GM12875 (cell line): ENCODE data around the gene DEUP1.
"Not testable (repeated sequence)": the region's sequence is repeated elsewhere in the genome, so short reads cannot be mapped to it uniquely, and the experiment has no call there.

ENCODE experiments used
- H3K4me3 ChIP-seq: one replicate; pipeline ENCODE4 v1.5.1; 2011; ENCODE audit warnings: low read depth, low read length, control low read depth
- TF ChIP-seq, protein P1 (sequence below): IDR thresholded peaks from 2 replicates; pipeline ENCODE4 v1.5.1; 2011; ENCODE audit warnings: low read depth, mild to moderate bottlenecking, control low read depth, inconsistent platforms, low read length, moderate library complexity, borderline replicate concordance; ENCODE audit not compliant: insufficient read depth

DEUP1 gene

DNA sequence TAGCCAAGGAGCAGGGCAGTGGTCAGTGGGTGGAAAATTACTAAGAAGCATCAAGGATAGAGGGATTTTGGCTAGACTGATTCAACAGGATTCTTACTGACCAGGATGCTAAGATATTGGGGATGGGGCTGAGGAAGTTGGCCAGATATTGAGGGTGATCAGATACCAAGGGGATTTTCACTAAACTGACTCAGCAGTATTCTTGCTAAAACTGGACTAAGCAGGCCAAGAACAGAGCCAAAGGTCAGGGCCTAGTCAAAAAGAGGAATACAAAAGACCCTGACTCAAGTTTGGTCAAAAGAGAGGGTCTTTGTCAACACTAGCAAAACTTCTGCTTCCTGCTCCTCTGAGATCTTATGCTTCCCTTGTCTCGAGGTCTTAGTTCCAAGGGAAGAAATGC lies 38.6 kb upstream of the DEUP1 start:
- H3K4me3 ChIP-seq: no peak overlapping the region

DNA sequence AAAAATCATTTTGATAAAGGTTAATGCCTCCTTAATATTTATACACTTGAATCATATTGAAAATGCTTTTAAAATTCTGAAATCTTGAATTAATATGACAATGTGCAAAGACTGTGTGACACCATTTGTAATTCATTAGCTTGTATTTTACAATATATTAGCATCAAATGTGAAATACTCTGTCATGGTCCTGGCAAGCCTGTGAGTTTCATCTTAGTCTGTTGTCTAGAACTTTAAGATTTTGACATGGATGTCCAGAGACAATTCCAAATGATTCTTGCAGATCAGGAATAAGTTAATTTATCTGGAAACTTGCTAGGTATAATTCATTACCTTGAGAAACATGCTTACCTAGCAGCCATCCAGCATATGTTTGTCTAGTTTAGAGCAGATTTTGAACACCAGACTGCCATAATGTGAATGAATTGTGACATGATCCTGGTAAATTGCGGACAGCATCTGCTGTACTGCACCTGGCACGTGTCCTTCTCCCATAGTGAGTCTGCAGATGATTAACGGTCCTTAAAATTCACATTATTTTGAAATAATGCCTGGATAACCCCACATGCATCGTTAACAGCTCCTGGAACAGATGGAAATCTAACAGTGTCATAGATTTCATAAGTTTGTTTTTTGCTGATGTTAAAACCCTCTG lies 34.5 kb upstream of the DEUP1 start:
- TF ChIP-seq, protein P1, sequence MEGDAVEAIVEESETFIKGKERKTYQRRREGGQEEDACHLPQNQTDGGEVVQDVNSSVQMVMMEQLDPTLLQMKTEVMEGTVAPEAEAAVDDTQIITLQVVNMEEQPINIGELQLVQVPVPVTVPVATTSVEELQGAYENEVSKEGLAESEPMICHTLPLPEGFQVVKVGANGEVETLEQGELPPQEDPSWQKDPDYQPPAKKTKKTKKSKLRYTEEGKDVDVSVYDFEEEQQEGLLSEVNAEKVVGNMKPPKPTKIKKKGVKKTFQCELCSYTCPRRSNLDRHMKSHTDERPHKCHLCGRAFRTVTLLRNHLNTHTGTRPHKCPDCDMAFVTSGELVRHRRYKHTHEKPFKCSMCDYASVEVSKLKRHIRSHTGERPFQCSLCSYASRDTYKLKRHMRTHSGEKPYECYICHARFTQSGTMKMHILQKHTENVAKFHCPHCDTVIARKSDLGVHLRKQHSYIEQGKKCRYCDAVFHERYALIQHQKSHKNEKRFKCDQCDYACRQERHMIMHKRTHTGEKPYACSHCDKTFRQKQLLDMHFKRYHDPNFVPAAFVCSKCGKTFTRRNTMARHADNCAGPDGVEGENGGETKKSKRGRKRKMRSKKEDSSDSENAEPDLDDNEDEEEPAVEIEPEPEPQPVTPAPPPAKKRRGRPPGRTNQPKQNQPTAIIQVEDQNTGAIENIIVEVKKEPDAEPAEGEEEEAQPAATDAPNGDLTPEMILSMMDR: no peak
- no peak overlapping the region for H3K4me3 ChIP-seq

More for the DNA sequence above, 38.6 kb upstream of the DEUP1 start:
- TF ChIP-seq, protein P1: no peak

DNA sequence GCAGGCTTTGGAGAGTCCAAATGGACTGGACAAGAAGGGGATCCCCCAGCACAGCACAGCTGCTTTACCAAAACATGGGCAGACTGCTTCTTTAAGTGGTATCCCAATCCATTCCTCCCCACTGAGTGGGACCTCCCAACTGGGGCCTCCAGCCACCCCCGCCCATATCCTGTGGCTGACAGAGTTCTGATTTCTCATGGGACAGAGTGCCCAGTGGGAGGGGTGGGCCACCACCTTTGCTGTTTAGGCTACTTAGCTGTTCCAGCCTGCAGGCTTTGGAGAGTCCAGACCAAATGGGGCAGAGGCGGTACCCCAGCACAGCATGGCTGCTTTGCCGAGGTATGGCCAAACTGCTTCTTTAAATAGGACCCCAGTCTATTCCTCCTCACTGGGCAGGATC lies 26.9 kb upstream of the DEUP1 start:
- TF ChIP-seq, protein P1: no peak
- H3K4me3 ChIP-seq: no peak overlapping the region

DNA sequence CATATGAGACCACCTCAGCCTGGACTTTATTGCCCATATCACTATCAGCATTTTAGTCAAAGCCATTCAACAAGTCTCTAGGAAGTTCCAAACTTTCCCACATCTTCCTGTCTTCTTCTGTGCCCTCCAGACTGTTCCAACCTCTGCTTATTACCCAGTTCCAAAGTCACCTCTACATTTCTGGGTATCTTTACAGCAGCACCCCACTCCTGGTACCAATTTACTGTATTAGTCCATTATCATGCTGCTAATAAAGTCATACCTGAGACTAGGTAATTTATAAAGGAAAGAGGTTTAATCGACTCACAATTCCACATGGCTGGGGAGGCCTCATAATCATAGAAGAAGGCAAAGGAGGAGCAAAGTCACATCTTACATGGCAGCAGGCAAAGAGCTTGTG lies 16.1 kb upstream of the DEUP1 start:
- not testable (repeated sequence) for H3K4me3 ChIP-seq

DNA sequence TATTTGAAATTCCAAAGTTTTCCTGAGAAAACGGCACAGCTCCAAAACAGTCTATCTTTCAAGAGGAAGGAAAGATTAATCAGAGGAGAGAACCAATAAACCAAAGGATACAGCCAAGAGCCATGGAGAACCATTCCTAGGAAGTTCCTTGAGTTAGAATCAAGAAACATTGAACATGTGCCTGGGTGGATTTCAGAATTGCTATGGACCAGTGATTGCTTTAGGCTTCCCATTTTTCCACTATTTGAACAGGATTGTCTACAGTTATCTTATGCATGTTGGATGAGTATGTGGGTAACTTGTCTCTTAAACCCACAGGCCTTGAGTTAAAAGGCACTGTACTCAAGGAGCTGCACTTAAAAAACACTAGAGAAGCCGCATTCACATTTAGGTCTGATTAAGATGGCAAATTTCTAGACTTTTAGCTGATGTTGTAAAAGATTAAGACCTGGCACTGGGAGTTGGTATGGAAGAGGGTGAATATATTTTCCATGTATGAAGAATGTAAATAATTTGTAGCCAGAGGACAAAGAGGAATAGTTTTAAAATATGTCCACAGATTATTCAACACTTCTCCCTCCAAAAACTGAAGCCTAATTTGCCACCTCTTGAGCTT lies 11.2 kb upstream of the DEUP1 start:
- TF ChIP-seq, protein P1: no peak
- H3K4me3 ChIP-seq: no peak overlapping the region

DNA sequence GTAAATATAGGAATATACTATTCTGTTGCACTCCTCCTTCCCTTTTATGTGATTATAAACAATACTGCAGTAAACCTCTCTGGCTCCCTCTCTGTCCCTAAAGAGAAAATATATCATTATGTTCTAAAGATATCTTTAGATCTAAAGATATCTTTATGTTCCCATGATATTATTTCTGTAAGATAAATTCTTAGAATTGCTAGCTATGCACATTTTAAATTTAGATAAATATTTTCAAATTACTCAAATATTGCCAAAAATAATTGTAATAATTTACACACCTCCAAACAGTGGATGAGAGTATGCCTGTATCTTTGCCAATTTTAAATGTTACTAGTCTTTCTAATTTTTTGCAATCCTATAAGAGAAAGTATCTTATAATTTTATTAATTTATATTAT lies 10.3 kb upstream of the DEUP1 start:
- TF ChIP-seq, protein P1: no peak
- no peak overlapping the region for H3K4me3 ChIP-seq

DNA sequence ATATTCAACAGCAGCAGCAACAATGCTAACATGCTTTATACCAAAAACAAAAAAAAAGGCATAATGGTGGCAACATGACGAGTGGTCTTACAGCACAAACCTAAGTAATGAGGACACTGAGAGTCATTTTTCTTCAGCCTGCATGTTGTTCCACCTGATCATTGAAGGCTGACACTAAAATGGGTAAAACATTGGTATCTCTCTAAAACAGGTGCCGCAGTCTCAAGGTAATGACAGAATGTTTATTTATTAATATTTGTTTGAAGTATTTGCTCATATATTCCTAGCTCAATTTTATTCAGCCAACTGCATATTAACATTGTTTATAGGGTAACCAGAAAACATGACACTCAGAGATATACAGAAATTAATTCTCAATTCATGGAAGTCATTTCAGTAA lies 8.3 kb upstream of the DEUP1 start:
- H3K4me3 ChIP-seq: no peak overlapping the region
- TF ChIP-seq, protein P1: no peak
